ENCODE results near the gene TMEM178B.
A peak's percentile ranks its signal among the peaks of the same experiment; 100 is the strongest.
"Not testable (repeated sequence)": the region's sequence is repeated elsewhere in the genome, so short reads cannot be mapped to it uniquely, and the experiment has no call there.

The TMEM178B gene

GRCh38 chr7:141144921-141145629, 71.2 kb downstream of the TMEM178B start:
- DNase-seq (ENCODE audit: low spot score) = no peak

GRCh38 chr7:141145630-141145982, 71.7 kb downstream of the TMEM178B start:
- DNase-seq (ENCODE audit: low spot score) = no peak

- no peak for DNase-seq (ENCODE audit: low spot score)
Measured at GRCh38 chr7:141147482-141147881, 73.6 kb downstream of the TMEM178B start.

- no peak for DNase-seq (ENCODE audit: low spot score)
Measured at GRCh38 chr7:141150465-141150864, 76.6 kb downstream of the TMEM178B start.

- DNase-seq (ENCODE audit: low spot score) = no peak
Measured at GRCh38 chr7:141151746-141152145, 77.9 kb downstream of the TMEM178B start.

GRCh38 chr7:141153231-141153630, 79.4 kb downstream of the TMEM178B start:
- DNase-seq (ENCODE audit: low spot score) = no peak

- DNase-seq (ENCODE audit: low spot score) = no peak
Measured at GRCh38 chr7:141154131-141154732, 80.4 kb downstream of the TMEM178B start.

- DNase-seq (ENCODE audit: low spot score) = no peak
Measured at GRCh38 chr7:141156407-141156806, 82.5 kb downstream of the TMEM178B start.

GRCh38 chr7:141157138-141157765, 83.4 kb downstream of the TMEM178B start:
- no peak for DNase-seq (ENCODE audit: low spot score)

GRCh38 chr7:141158561-141158960, 84.7 kb downstream of the TMEM178B start:
- no peak for DNase-seq (ENCODE audit: low spot score)

- no peak for DNase-seq (ENCODE audit: low spot score)
Measured at GRCh38 chr7:141160246-141160860, 86.5 kb downstream of the TMEM178B start.

- no peak for DNase-seq (ENCODE audit: low spot score)
Measured at GRCh38 chr7:141161550-141162535, 88.0 kb downstream of the TMEM178B start.

- no peak for DNase-seq (ENCODE audit: low spot score)
Measured at GRCh38 chr7:141165521-141165920, 91.7 kb downstream of the TMEM178B start.

GRCh38 chr7:141166926-141167325, 93.1 kb downstream of the TMEM178B start:
- DNase-seq (ENCODE audit: low spot score) = no peak

GRCh38 chr7:141167381-141167964, 93.6 kb downstream of the TMEM178B start:
- no peak for DNase-seq (ENCODE audit: low spot score)

GRCh38 chr7:141169157-141169556, 95.3 kb downstream of the TMEM178B start:
- not testable (repeated sequence) for DNase-seq (ENCODE audit: low spot score)

GRCh38 chr7:141175728-141176127, 101.9 kb downstream of the TMEM178B start:
- not testable (repeated sequence) for DNase-seq (ENCODE audit: low spot score)

- peak; percentile 23 for DNase-seq (ENCODE audit: low spot score)
Measured at GRCh38 chr7:141177120-141177519, 103.3 kb downstream of the TMEM178B start.

GRCh38 chr7:141178486-141179135, 104.7 kb downstream of the TMEM178B start:
- no peak for DNase-seq (ENCODE audit: low spot score)

- DNase-seq (ENCODE audit: low spot score) = no peak
Measured at GRCh38 chr7:141181812-141182211, 107.9 kb downstream of the TMEM178B start.

Data from activated CD4-positive, alpha-beta T cell treated with anti-CD3 and anti-CD28 coated beads, Interleukin-2, Interleukin-4, amounts not matched to agents 100 ng/mL and 50 ng/mL, durations not matched to agents 16 hours and 8 hours (primary cell).